Measurements from ENCODE around the gene FCHSD1. TPM values are rescaled to one million over a fixed set of nuclear protein-coding genes. Genes with fewer than 3 reads are reported as not detected.

The FCHSD1 gene
- total RNA-seq, 1 experiment from 2014 or later, result 37.2 TPM

DNA sequence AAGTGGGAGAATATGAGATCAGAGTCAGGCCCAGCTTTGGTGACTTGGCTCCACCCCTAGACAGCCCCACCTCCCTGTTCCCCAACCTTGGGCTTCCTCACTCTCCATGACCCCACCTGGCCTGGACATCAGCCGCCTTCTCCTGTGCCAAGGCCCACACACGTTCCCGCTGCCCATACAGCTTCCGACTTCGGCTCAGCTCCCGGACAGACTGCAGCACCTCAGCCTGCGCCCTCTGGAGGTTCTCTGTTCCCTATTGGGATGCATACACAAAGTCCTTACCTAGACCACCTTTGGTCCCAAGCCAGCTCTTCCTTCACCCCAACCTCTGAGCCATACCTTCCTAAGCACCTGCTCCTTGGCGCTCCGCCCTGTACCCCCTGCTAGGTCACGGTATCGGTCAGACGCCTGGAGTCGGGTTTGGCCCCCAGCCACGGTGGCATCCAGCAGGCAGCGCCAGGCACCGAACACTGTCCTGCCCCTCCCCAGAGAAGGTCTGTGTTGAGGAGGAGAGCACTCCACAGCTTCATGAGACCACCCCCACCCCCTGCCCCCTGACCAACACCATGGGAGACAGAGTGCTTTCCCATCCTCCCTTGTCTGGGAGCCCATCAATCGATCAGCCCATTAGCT, 2.0 kb downstream of the FCHSD1 start:
- Histone ChIP-seq H3K9me2 (ENCODE audit: insufficient read depth) (no peaks in the 10 kb centered on the region), H3K79me2 (ENCODE audit: insufficient read depth, low read length) (no peaks in the 10 kb centered on the region), H3K4me1 (ENCODE audit: control insufficient read depth in 1 of 2, insufficient read depth in 2 of 2, low read length in 2 of 2) (peaks cover 0 to 18% of the 10 kb centered on the region in 2 experiments; a peak in 2 of 4 replicates), H3K4me3 (replicated peaks in 1 of 2; ENCODE audit: low read depth in 1 of 2, low read length in 2 of 2) (no peak overlapping the region), H4K20me1 (ENCODE audit: insufficient read depth) (no peaks in the 10 kb centered on the region), H3K36me3 (ENCODE audit: control insufficient read depth in 1 of 2, insufficient read depth in 2 of 2, low read length in 2 of 2) (peaks cover 2 to 3% of the 10 kb centered on the region in 2 experiments; a peak in 2 of 4 replicates), H3K27me3 (ENCODE audit: insufficient read depth, low read length) (no peaks in the 10 kb centered on the region), H3K9ac (ENCODE audit: low read length) (no peak overlapping the region), H3K9me3 (ENCODE audit: control insufficient read depth in 1 of 2, insufficient read depth in 1 of 2, low read depth in 1 of 2, low read length in 2 of 2) (no peaks in the 10 kb centered on the region), H2AFZ (ENCODE audit: low read depth, low read length, poor library complexity, severe bottlenecking) (no peak overlapping the region), H3K4me2 (ENCODE audit: low read length) (no peak overlapping the region), H3K27ac (ENCODE audit: low read depth, low read length) (no peak overlapping the region)
- ChIA-PET CTCF (no interaction called here), RAD21 (ENCODE audit: low non-redundant PET in 1 of 2, low total read pairs in 2 of 2, uncharacterized antibody in 2 of 2, unreplicated experiment in 2 of 2) (no interaction called here), POLR2A (interaction anchor here (0.6 to 1.1 kb wide), 2 partner anchors 12 to 16 kb away, joined by 3 read pairs; partner anchors contain the start of genes HDAC3 and RELL2)
- TF ChIP-seq, protein P1, sequence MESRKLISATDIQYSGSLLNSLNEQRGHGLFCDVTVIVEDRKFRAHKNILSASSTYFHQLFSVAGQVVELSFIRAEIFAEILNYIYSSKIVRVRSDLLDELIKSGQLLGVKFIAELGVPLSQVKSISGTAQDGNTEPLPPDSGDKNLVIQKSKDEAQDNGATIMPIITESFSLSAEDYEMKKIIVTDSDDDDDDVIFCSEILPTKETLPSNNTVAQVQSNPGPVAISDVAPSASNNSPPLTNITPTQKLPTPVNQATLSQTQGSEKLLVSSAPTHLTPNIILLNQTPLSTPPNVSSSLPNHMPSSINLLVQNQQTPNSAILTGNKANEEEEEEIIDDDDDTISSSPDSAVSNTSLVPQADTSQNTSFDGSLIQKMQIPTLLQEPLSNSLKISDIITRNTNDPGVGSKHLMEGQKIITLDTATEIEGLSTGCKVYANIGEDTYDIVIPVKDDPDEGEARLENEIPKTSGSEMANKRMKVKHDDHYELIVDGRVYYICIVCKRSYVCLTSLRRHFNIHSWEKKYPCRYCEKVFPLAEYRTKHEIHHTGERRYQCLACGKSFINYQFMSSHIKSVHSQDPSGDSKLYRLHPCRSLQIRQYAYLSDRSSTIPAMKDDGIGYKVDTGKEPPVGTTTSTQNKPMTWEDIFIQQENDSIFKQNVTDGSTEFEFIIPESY (IDR thresholded peaks at IDR 0.05; ENCODE audit: extremely low read depth, insufficient replicate concordance, low read length), result no peak
- no peak for TF ChIP-seq FOSL1 (IDR thresholded peaks at IDR 0.05; ENCODE audit: low read depth)
- no peak for TF ChIP-seq SRF (IDR thresholded peaks at IDR 0.05; ENCODE audit: low read depth)
- no peak for TF ChIP-seq CEBPB (IDR thresholded peaks at IDR 0.05; ENCODE audit: low read depth)
- TF ChIP-seq YY1 (IDR thresholded peaks at IDR 0.05; ENCODE audit: extremely low read depth, insufficient replicate concordance, low read depth, low read length), result no peak
- TF ChIP-seq TCF7L2 (IDR thresholded peaks at IDR 0.05; ENCODE audit: borderline replicate concordance, extremely low read depth, insufficient read depth, insufficient read length), result no peak
- TF ChIP-seq MAX (IDR thresholded peaks at IDR 0.05), result no peak
- TF ChIP-seq EZH2 (IDR thresholded peaks at IDR 0.05), result no peak
- no peak for TF ChIP-seq SIN3A (IDR thresholded peaks at IDR 0.05; ENCODE audit: low read depth)
- no peak for TF ChIP-seq SP1 (IDR thresholded peaks at IDR 0.05; ENCODE audit: low read depth)
- BruUV-seq (replicated peaks), result no TSS peak
- DNase-seq (ENCODE audit: low read depth, low spot score) (no peak), ATAC-seq (no peak)
- intact Hi-C loops (cut with micrococcal nuclease), result no loop called here
